Ovary (tissue), 9 donors: ENCODE results near the gene ERBIN. TPM values are rescaled to one million over a fixed set of nuclear protein-coding genes. Genes with fewer than 3 reads are reported as not detected.

ENCODE experiments used
- DNase-seq, 5 donors: peaks; one replicate each; pipeline ENCODE4 v3.0.0-alpha.2; 2019 to 2020
- H3K27ac ChIP-seq, 2 donors: fragments of 200-600 bp; one replicate each; pipeline versions ENCODE4 v1.5.1 to v1.8.0; 2019 to 2022
- H3K27me3 ChIP-seq: fragments of 200-600 bp; one replicate; pipeline ENCODE4 v1.8.0; 2022
- H3K36me3 ChIP-seq: fragments of 200-600 bp; sonication (generic); one replicate; pipeline ENCODE4 v1.5.1; 2019
- H3K4me1 ChIP-seq: one replicate; pipeline ENCODE4 v1.8.1; 2013; ENCODE audit warnings: mild to moderate bottlenecking, moderate library complexity; ENCODE audit not compliant: insufficient read depth
- H3K4me3 ChIP-seq: fragments of 200-600 bp; sonication (generic); one replicate; pipeline ENCODE4 v1.5.1; 2017
- H3K9me3 ChIP-seq, 2 donors: fragments of 200-600 bp in 1 of 2; sonication (generic) in 1 of 2; one replicate each; pipeline versions ENCODE4 v1.5.1 to v1.8.1; 2013 to 2019; ENCODE audit warnings: mild to moderate bottlenecking in 1 of 2, moderate library complexity in 1 of 2
- CTCF ChIP-seq, 3 donors: fragments of 450-650 bp in 2 of 3; fragments of 200-600 bp in 1 of 3; IDR thresholded peaks; one replicate each; pipeline versions ENCODE4 v1.5.1 to v1.8.0; 2016 to 2022; ENCODE audit warnings: antibody characterized with exemption in 3 of 3, mild to moderate bottlenecking in 1 of 3
- EP300 ChIP-seq: sonication (generic); formaldehyde crosslinking; IDR thresholded peaks from one replicate; pipeline ENCODE4 v1.6.1; 2017; ENCODE audit warnings: antibody characterized with exemption
- POLR2A ChIP-seq: fragments of 450-650 bp; IDR thresholded peaks from one replicate; pipeline ENCODE4 v1.6.1; 2017; ENCODE audit warnings: antibody characterized with exemption, mild to moderate bottlenecking, moderate library complexity
- WGBS, 3 donors: extraction: QIAGEN DNeasy Blood & Tissue Kit in 1 of 3; methylation state at CpG; one replicate each; pipeline versions ENCODE4 v1.1.5 to v1.1.7; 2013 to 2017; 5-methylcytosine and 5-hydroxymethylcytosine counted together
- intact Hi-C, 4 donors: fragments of 100-400 bp; cut with DNase I; formaldehyde crosslinking; loops; one replicate each; pipeline versions ENCODE4 v1.11.0 to v1.15.1; 2022 to 2023
- polyA plus RNA-seq, 2 donors: library from polyadenylated mRNA; stranded (reverse); fragments of 200-250 nt in 1 of 2; fragments of 350-450 nt in 1 of 2; fragmentation: Illumina TruSeq in 1 of 2; extraction: RNeasy Lipid Tissue Mini Kit (QIAGEN cat#74804) in 1 of 2; gene quantifications; one replicate each; pipeline ENCODE4 v1.2.3, GENCODE V29; 2013 to 2014
- total RNA-seq, 7 donors: library from RNA; depleted of rRNA in 2 of 7; stranded (reverse); fragments of >200 nt in 2 of 7; fragmentation: NEBNext Ultra II Directional in 3 of 7; extraction: Animal tissue kit (Norgen Biotek cat#: 25700) in 3 of 7; gene quantifications; one replicate each; pipeline versions ENCODE4 v1.1.0 to v1.2.4, GENCODE V29; 2016 to 2023
- donor health status: DM: no; HTN: no; CAD: no; lungs with moderate emphysema.
- donor health status: DM: no; HTN: no; CAD: no.
- donor health status: Bipolar disorder and iron deficiency.
- donor health status: DM: yes; HTN: yes; CAD: no.
- donor health status: DM: no; HTN: no; CAD: no.
- donor health status: DM: yes; HTN: yes; CAD: no.

The ERBIN gene
- total and polyA plus RNA-seq, 9 donors = 20.2 to 67.9 (median 57.5) TPM

GRCh38 chr5:66080664-66081063 is 154.3 kb downstream of the ERBIN start:
- no peak for DNase-seq
- Histone ChIP-seq H3K27me3 (no peaks in the 10 kb centered on the region), H3K4me1 (no peaks in the 10 kb centered on the region), H3K4me3 (no peak overlapping the region), H3K36me3 (no peaks in the 10 kb centered on the region), H3K27ac (no peak overlapping the region), H3K9me3 (no peaks in the 10 kb centered on the region)
- no peak for TF ChIP-seq CTCF (IDR thresholded peaks at IDR 0.05)
- TF ChIP-seq POLR2A = no peak
- no peak for TF ChIP-seq EP300
- 98 to 99% (median 98%) methylated on average over 2 of the region's 2 CpGs for WGBS, 3 donors
- intact Hi-C loops = no loop called here

- intact Hi-C loops = no loop called here
- 97 to 100% (median 99%) methylated on average over 2 of the region's 2 CpGs for WGBS, 3 donors
- Histone ChIP-seq H3K4me1 (no peaks in the 10 kb centered on the region), H3K27me3 (no peaks in the 10 kb centered on the region), H3K9me3 (no peaks in the 10 kb centered on the region), H3K36me3 (no peaks in the 10 kb centered on the region), H3K4me3 (no peak overlapping the region), H3K27ac (no peak overlapping the region)
- no peak for TF ChIP-seq CTCF (IDR thresholded peaks at IDR 0.05)
- no peak for TF ChIP-seq EP300
- TF ChIP-seq POLR2A = no peak
- DNase-seq = no peak
Observed at GRCh38 chr5:66089384-66089783, 163.0 kb downstream of the ERBIN start.

GRCh38 chr5:66100851-66101250 is 174.5 kb downstream of the ERBIN start:
- Histone ChIP-seq H3K27ac (no peak overlapping the region), H3K4me1 (no peaks in the 10 kb centered on the region), H3K9me3 (peaks cover 0 to 4% of the 10 kb centered on the region in 2 donors), H3K27me3 (no peaks in the 10 kb centered on the region), H3K4me3 (no peak overlapping the region), H3K36me3 (no peaks in the 10 kb centered on the region)
- intact Hi-C loops = no loop called here
- DNase-seq = no peak
- TF ChIP-seq EP300 (no peak), POLR2A (no peak), CTCF (IDR thresholded peaks at IDR 0.05) (no peak)
- WGBS, 3 donors = 92 to 97% (median 96%) methylated on average over 2 of the region's 2 CpGs

GRCh38 chr5:66113160-66113559 is 186.8 kb downstream of the ERBIN start:
- 86 to 95% (median 91%) methylated on average over 2 of the region's 2 CpGs for WGBS, 3 donors
- Histone ChIP-seq H3K27ac (no peak overlapping the region), H3K27me3 (no peaks in the 10 kb centered on the region), H3K4me1 (no peaks in the 10 kb centered on the region), H3K9me3 (no peaks in the 10 kb centered on the region), H3K4me3 (no peak overlapping the region), H3K36me3 (no peaks in the 10 kb centered on the region)
- TF ChIP-seq CTCF (IDR thresholded peaks at IDR 0.05) = no peak
- TF ChIP-seq EP300 = no peak
- no peak for TF ChIP-seq POLR2A
- intact Hi-C loops = no loop called here
- DNase-seq = no peak

GRCh38 chr5:66118304-66118703 is 191.9 kb downstream of the ERBIN start:
- TF ChIP-seq POLR2A (no peak), EP300 (no peak), CTCF (IDR thresholded peaks at IDR 0.05) (no peak)
- DNase-seq = no peak
- H3K27me3 ChIP-seq = no peaks in the 10 kb centered on the region
- 63 to 73% (median 68%) methylated on average over 4 of the region's 4 CpGs for WGBS, 3 donors
- H3K9me3 ChIP-seq = no peaks in the 10 kb centered on the region
- H3K36me3 ChIP-seq = no peaks in the 10 kb centered on the region
- H3K4me1 ChIP-seq = no peaks in the 10 kb centered on the region
- H3K4me3 ChIP-seq = no peak overlapping the region
- intact Hi-C loops = no loop called here
- H3K27ac ChIP-seq = no peak overlapping the region
